GM19238 (cell line): Measurements from ENCODE around the gene FMN2.
A peak's percentile ranks its signal among the peaks of the same experiment; 100 is the strongest.
"Not testable (repeated sequence)": the region's sequence is repeated elsewhere in the genome, so short reads cannot be mapped to it uniquely, and the experiment has no call there.

Experiments used
- DNase-seq: peaks from one replicate; pipeline ENCODE4 v3.0.0; 2011; ENCODE audit warnings: low spot score; ENCODE audit not compliant: insufficient read length

The FMN2 gene

GRCh38 chr1:240138867-240139266, 47.2 kb downstream of the FMN2 start:
- DNase-seq: no peak

- no peak for DNase-seq
These were observed 47.8 kb downstream of the FMN2 start for GRCh38 chr1:240139511-240139910.

DNA sequence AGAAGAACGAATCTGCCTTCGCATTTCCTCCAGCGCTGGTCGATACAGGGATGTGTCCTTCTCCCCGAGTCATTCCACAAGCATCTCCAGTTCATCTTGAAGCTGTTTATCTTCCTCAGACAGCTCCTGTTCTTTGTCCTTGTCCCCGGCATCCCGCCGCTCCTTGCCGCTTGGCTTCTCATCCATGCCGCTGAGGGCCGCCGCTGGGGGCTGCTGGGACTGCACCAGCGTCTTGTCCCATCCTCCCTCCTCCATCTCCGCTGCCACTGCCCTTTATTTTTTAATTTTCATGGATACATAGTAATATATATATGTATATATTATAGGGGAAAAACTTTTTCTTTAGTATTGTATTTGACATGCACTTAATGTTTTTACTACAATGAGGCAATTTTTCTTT, 53.4 kb downstream of the FMN2 start:
- no peak for DNase-seq

DNA sequence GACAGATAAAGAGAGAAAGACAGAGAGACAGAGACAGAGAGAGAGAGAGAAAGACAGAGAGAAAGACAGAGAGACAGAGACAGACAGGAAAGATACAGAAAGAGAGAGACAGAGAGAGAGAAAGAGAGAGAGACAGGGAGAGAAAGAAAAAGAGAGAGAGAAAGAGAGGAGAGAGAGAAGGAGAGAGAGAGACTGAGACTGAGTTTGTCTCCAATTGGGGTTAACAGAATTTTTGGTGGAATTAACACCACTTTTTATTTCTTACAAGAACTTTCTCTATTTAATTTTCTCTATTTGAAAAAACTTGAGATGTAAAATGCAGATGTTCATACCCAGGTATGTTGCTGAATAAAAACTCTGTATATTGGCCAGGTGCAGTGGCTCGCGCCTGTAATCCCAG, 56.6 kb downstream of the FMN2 start:
- no peak for DNase-seq

DNA sequence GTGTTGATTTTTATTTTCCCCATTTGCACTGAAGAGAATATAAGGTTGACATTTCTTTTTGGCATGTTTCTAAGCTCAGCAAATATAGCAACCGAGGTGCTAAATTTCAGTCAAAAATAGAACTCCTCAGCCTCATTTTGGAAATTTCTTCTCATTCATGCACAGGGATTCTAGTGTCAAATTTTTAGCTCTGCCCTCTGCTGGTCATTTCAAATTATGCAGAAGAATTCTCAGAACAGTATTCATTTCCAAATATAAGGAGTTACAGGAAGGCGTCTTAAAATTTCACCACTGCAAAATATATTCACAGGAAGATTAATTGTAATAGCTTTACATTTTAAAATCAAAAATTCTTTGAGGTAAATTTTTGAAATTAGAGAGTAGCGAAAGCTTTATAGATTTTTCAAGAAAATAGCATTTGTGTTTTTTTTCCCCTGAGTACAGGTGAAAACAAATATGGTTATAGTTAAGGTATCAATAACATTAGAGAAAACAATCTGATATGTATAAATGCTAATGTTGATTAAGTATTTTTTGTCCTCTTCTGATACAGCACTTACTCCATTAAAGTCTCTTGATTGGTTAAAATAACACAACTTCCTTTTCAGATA, 57.9 kb downstream of the FMN2 start:
- peak; percentile 2 for DNase-seq

GRCh38 chr1:240151136-240151735, 59.6 kb downstream of the FMN2 start:
- no peak for DNase-seq

GRCh38 chr1:240152611-240153297, 61.1 kb downstream of the FMN2 start:
- DNase-seq: no peak

GRCh38 chr1:240155605-240156004, 63.9 kb downstream of the FMN2 start:
- DNase-seq: no peak

- no peak for DNase-seq
These were observed 73.1 kb downstream of the FMN2 start for GRCh38 chr1:240164742-240165141.

DNA sequence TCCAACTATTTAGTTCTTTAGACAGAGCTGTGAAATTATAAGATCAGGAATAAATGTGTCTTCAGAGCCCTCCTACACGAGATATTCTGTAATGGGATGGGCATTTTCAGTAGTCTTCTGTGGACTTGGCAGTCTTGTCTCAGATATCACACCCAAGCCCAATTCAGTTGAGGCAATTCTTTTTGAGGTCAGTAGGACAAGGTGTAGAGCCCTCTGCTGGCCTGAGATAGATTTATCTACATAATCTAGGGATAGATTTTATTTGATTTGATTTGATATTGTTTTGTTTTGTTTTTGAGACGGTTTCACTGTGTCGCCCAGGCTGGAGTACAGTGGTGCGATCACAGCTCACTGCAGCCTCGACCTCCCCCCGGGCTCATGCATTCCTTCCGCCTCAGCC, 77.5 kb downstream of the FMN2 start:
- DNase-seq: no peak

- no peak for DNase-seq
These were observed 78.6 kb downstream of the FMN2 start for GRCh38 chr1:240170266-240170665.

GRCh38 chr1:240170806-240171205, 79.1 kb downstream of the FMN2 start:
- no peak for DNase-seq

GRCh38 chr1:240171907-240172306, 80.2 kb downstream of the FMN2 start:
- no peak for DNase-seq

DNA sequence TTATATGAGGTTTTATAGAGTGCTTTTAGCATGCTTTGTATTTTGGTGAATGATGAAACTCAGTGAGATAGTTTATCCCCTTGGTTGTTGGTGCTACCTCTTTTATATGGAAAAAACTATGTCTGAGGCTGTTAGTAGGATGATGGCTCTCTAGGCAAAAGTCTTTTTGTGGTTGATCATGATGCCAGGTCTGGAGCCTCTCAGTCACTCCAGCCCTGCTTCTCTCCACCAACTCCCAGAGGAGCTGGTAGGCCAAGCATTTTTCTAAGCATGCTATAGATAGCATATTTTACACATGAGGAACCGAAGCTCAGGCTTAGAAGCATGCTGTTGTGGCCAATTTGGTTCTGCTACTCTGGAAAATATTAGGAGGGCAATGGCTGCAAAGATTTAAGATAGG, 82.2 kb downstream of the FMN2 start:
- no peak for DNase-seq

GRCh38 chr1:240174734-240175133, 83.1 kb downstream of the FMN2 start:
- DNase-seq: no peak

- DNase-seq: no peak
These were observed 86.7 kb downstream of the FMN2 start for GRCh38 chr1:240178366-240178765.

GRCh38 chr1:240184682-240185081, 93.0 kb downstream of the FMN2 start:
- not testable (repeated sequence) for DNase-seq

DNA sequence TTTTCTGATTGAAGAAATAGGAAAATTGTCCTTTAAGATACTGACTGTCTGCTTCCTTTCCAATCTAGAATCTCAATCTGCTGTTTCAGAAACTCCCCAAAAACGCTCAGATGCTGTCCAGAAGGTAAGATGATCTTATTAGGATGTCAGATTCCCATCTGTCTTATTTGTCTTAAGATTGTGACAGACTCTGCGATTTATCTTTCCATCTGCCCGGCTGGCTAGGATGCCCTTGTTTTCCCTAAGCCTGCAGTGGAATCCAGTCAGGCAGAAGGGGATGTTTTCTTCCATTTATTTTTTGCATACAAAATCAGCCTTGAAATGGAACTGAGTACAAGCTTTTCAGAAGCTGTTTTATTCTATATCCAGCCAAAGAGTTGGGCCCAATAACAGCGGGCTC, 96.5 kb downstream of the FMN2 start:
- DNase-seq: no peak

- no peak for DNase-seq
These were observed 97.8 kb downstream of the FMN2 start for GRCh38 chr1:240189386-240189989.

GRCh38 chr1:240190881-240191401, 99.3 kb downstream of the FMN2 start:
- no peak for DNase-seq

GRCh38 chr1:240192851-240193250, 101.2 kb downstream of the FMN2 start:
- no peak for DNase-seq

GRCh38 chr1:240193679-240194078, 102.0 kb downstream of the FMN2 start:
- DNase-seq: no peak
